GM18502 (cell line): ENCODE results near the gene KPNB1.

Experiments
- ATAC-seq: cut with Tn5 transposase; IDR thresholded peaks from one replicate; pipeline ENCODE4 v1.9.1; 2021; ENCODE audit warnings: mild to moderate bottlenecking; ENCODE audit not compliant: unreplicated experiment, poor library complexity

The KPNB1 gene

DNA sequence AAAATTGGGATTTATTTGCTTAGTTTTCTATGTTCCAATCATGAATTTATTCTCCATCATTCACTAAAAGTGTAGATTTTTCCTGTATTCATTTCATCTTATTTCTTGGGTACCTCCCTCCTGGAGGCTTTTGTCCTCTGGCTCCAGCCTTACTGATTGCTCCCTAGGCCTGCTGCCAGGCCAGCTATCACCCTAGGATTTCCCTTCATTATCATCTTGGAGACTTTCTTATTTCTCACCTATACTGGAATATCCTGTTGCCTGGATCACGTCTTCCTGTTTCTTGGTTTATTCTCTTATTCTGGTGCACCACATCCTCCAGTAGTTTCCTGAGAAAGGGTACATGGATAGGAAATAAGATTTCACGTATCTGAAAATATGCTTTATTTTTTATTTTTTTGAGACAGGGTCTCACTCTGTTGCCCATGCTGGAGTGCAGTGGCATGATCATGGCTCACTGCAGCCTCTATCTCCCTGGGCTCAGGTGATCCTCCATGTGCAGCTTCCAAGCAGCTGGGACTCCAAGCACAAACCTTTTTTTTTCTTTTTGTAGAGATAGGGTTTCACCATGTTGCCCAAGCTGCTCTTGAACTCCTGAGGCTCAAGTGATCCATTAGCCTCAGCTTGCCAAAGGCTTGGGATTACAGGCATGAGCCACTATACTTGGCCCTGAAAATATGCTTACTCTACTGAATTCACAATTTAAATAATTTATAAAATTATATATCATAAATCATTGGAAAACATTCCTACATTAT, 13.3 kb upstream of the KPNB1 start:
- no peak for ATAC-seq

DNA sequence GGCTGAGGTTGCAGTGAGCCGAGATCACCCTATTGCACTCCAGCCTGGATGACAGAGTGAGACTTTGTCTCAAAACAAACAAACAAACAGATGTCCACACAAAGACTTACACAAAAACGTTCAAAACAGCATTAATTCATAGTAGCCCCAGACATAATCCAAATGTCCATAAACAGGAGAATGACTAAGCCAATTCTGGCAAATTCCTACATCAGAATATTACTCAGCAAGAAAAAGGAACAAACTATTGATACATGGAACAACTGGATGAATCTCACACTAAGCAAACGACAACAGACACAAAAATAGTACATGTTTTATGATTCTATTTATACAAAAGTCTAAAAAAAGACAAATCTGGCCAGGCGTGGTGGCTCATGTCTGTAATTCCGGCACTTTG, 10.8 kb upstream of the KPNB1 start:
- ATAC-seq: no peak

DNA sequence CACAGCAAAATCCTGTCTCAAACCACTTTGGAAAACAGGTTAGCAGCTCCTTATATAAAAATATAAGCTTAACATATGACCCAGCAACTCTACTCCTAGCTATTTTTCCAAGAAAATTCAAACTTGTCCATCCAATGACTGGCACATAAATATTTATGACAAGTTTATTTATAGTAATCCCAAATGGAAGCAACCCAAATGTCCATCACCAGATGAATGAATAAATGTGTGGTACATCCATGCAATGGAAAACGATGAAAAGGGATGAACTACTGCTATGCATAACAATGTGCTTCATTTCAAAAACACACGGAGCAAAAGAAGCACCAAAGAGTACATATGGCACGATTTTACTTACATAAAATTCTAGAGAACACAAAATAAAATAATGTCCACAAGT, 9.6 kb upstream of the KPNB1 start:
- ATAC-seq: no peak

DNA sequence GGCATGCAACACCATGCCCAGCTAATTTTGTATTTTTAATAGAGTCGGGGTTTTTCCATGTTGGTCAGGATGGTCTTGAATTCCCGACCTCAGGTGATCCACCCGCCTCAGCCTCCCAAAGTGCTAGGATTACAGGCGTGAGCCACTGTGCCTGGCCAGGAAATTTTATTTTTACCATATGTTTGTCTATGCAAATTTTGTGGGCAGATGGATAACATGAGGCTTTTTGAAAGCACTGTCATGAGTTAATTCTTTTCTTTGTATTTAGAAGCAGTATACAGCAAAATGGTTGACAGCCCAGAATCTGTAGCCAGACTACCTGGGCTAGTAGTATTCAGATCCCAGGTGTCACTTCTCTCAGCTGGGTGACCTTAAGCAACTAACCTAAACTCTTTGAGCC, 8.5 kb upstream of the KPNB1 start:
- ATAC-seq: no peak

DNA sequence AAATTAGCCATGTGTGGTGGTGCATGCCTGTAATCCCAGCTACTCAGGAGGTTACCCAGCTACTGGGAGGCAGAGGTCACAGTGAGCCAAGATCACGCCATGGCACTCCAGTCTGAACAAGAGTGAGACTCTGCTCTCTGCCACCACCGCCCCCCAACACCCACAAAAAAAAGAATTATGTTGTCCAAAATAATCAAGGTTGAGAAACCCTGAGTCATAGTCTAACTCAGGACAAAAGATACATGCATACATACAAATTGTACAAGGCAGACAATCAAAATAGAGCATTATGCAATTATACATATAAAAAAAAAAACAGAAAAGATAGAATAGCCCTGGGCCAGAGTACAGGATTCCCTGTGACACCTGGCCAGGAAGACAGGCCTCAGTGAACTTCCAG, 6.6 kb upstream of the KPNB1 start:
- ATAC-seq: no peak

DNA sequence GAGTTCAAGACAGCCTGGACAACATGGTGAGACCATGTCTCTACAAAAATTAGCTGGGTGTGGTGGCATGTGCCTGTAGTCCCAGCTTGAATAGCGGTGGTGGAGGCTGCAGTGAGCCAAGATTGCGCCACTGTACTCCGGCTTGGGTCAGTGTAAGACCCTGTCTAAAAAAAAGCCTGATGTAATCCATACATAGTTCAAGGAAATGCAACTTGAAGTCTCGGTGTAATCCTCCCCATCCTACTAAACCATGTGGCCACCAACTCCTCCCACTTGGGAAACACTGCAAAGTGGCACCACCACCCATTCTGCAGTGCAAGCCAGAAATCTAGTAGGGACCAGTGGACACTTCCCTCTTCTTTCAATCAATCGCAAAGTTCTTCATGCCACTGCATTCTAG, 5.4 kb upstream of the KPNB1 start:
- ATAC-seq: no peak

DNA sequence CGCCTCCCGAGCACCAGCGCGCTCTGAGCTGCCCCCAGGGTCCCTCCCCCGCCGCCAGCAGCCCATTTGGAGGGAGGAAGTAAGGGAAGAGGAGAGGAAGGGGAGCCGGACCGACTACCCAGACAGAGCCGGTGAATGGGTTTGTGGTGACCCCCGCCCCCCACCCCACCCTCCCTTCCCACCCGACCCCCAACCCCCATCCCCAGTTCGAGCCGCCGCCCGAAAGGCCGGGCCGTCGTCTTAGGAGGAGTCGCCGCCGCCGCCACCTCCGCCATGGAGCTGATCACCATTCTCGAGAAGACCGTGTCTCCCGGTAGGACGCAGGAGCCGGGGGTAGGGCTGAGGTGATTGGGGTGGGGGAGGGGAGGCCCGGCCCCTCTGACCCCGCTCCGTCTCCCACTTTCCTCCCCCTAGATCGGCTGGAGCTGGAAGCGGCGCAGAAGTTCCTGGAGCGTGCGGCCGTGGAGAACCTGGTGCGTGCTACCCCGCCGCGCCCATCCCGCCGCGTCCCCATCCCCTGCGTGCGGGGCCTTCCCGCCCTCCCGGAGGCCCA, 329 bp downstream of the KPNB1 start:
- no peak for ATAC-seq

DNA sequence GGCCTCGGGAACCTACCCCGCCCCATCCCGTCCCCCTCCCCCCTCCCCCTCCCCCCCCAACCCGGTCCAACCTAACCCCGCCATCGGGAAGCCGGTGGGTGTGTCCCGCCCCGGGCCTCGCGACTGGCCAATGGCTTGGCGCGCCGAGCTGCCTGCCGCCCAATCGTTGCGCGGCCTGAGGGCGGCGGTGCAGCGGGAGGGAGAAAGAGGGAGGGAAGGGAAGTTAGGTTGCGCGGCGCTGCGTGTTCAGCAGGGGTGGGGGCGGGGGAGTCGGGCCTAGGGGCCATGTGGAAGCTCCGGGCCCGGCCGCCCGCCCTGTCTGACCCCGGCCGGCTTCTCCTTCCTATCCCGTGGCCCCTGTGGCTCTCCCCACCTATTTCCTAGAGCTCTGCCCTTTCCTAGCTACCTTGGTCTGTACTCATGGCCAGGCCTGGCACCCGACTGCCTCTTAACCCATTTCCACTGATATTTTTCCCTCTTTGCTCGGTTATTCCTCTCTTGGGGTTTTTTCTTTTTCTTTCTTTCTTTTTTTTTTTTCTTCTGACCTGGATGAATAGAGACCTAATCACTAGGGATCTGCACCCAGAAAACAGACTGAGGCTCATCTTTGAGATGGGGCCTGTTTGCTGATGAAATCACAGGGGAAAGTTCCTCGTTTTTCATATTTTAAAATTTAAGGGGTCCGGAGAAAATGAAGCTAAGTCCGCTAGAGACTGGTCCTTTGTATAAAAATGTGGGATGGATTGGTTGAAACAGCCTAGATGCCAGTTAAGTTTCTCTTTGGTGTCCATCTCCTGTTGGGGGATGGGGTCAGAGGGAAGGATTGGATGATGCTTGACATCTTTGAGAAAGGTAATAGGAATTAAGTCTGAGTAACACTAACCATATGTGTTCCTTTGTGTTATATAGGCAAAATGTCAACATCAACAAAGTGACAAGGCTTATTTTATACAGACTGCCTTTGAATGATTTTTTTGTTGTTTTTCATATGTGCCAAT, 1.1 kb downstream of the KPNB1 start:
- ATAC-seq: peak; percentile 49

DNA sequence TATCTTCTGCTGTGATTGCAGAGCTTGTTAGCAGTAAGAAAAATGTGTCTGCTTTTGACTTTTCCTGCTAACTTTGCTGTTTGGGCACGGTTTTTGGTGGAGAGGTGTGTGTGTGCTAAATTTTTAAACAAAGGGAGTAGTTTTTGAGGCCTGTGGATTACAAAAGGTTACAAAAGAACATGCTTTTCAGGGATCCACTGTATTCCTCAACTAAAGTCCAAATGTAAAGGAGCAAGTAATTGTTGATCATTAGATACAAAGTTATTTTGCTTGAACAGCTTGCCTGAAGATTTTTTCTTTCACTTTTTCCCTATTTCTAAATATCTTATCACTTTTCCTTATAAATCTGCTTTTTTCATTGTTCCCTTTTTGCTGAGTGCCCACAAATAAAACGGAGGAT, 2.0 kb downstream of the KPNB1 start:
- ATAC-seq: no peak

DNA sequence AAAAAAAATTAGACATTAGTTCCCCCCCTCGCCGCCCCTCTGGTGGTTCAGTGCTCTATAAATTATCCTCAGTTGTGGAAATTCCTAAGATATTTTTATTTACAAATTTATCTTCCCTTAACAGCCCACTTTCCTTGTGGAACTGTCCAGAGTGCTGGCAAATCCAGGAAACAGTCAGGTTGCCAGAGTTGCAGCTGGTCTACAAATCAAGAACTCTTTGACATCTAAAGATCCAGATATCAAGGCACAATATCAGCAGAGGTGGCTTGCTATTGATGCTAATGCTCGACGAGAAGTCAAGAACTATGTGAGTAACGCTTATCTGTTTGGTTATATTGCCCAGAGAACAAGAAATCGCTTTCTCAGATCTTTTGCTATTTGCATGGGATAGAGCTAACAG, 2.9 kb downstream of the KPNB1 start:
- no peak for ATAC-seq

DNA sequence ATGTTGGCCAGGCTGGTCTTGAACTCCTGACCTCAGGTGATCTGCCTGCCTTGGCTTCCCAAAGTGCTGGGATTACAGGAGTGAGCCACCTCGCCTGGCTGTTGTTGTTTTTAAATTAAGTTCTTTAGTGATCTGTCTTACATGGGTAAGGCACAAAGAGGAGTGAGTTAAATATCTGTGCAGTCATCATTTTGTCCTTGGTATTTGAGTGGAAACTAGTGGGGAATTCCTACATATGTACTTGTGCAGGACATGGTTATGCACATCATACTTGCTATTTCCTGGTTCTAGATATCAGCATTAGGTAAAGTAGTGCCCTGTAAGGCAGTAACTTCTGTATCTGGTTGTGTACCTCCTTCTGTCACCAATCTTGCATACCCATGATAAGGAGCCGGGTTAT, 3.7 kb downstream of the KPNB1 start:
- no peak for ATAC-seq

DNA sequence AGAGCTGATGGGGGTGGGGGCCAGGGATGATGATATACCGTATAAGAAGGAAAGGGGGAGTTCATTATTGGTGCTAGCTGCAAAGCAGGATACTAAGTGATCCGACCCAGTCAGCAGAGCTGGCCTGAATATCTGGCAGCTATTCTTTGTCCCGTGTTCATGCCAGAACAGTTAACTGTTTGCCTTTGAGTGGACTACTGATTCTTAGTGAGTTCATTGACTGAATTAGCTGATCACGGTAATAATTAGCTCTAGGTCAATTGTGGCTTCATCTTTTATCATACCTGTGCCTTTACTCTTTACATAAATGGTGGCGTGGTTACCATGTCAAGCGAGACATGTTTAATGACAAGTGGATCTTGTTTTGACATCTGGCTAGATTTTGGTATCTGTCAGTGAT, 5.3 kb downstream of the KPNB1 start:
- no peak for ATAC-seq

DNA sequence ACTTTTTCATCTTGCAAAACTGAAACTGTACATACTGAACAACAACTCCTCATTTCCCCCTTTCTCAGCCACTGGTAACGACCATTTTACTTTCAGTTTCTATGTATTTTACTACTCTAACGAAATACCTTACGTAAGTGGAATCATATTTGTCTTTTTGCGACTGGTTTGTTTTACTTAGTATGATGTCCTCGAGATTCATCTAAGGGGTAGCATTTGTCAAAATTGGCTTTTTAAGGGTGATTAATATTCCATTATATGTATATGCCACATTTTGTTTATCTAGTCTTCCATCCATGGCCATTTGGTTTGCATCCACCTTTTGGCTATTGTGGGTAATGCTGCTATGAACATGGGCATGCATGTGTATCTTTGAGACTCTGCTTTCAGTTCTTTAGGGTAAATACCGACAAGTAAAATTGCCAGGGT, 10.4 kb downstream of the KPNB1 start:
- peak; percentile 49 for ATAC-seq

DNA sequence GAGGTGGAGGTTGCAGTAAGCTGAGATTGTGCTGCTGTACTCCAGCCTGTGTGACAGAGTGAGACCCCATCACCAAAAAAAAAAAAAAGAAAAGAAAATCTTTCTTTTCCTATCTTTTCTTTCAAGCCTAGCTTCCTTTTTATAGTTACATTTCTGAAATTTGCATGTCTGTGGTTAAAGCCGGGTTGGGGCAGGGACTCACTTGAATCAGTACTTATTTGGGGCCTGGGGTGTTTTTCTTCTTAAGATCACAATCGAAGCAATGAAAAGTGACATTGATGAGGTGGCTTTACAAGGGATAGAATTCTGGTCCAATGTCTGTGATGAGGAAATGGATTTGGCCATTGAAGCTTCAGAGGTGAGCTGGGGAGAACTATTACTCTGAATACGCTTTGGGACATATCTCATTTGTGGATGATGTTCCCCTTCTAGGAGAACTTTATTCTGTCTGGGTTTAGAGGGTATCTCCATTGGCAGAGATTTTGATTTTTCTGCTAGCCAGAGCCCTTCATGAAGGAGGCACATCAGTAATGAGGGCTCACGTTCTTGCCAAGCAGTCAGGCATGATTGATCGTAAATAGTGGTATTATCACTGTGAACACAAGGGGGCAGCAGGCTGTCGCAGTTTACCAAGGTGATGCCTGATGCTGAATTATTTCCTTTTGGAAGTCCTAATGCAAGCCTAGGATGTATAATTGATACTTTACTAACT, 14.3 kb downstream of the KPNB1 start:
- ATAC-seq: no peak

DNA sequence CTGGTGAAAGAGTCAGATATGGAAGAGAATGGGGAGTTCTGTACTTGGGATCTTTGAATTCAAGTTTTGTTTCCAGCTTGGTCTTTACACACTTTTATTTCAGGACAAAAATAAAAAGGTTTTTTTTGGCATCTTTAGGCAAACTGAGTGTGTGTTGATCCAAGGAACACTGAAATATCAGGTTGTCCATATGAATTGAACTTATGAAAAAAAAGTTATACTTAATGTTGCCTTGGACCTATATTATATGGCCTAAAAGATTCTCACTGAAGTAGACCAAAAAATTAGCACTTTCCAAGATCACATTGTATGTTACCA, 14.9 kb downstream of the KPNB1 start:
- ATAC-seq: no peak

DNA sequence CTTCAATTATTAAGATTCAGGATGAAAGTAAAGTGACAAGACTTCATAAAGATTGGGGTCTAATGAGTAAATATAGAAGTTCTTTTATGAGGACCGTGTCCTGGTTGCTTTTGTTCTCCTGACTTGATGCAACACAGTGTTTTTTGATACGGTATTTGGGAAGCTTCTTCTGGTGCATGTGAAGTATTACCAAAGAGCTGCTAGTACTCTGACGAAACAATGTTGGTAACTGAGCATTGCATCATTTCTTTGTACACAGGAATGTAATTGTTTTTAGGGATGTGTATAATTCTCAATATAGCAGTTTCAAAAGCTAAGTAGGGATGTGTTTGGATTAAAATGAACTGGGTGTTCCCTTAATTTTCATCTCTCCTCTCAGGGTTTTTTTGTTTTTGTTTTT, 15.9 kb downstream of the KPNB1 start:
- no peak for ATAC-seq

DNA sequence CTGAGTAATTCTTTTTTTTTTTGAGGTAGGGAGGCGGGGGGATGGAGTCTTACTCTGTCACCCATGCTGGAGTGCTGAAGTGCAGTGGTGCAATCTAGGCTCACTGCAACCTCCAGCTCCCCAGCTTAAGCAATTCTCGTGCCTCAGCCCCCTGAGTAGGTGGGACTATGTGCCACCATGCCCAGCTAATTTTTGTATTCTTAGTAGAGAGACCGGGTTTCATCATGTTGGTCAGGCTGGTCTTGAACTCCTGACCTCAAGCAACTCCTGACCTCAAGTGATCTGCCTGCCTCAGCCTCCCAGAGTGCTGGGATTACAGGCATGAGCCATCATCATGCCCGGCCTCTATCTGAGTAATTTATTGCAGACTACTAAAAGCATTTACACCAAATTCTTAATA, 19.4 kb downstream of the KPNB1 start:
- no peak for ATAC-seq

DNA sequence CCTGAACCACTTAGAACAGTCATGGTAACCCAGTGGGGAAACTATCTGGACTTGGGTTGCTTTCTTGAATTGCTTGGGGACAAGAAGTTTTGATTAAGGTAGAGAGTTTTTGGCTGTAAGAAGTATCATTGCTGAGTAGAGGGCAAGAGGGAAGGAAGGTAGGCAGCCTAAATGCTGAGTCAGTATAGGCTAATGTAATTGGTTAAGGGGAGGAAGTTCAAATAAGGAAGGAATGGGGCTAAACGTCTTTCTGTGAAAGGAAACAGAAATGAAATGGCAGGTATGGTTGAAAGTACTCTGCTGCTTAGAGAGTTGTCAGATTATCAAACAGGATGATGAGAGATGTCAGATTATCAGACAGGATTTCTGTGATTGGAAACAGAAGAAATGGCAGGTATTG, 20.3 kb downstream of the KPNB1 start:
- ATAC-seq: no peak

DNA sequence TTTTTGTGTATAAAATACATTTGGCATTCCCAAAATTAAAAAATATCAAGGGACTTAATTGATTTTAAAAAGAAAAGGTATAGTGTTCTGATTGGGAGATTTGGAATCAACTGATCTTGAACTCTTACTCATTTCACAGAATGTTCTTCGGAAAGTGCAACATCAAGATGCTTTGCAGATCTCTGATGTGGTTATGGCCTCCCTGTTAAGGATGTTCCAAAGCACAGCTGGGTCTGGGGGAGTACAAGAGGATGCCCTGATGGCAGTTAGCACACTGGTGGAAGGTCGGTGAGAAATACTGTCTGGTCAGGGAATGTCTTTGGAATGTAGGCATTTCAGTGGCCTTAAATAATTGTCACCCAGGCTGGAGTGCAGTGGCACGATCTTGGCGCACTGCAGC, 24.8 kb downstream of the KPNB1 start:
- no peak for ATAC-seq

DNA sequence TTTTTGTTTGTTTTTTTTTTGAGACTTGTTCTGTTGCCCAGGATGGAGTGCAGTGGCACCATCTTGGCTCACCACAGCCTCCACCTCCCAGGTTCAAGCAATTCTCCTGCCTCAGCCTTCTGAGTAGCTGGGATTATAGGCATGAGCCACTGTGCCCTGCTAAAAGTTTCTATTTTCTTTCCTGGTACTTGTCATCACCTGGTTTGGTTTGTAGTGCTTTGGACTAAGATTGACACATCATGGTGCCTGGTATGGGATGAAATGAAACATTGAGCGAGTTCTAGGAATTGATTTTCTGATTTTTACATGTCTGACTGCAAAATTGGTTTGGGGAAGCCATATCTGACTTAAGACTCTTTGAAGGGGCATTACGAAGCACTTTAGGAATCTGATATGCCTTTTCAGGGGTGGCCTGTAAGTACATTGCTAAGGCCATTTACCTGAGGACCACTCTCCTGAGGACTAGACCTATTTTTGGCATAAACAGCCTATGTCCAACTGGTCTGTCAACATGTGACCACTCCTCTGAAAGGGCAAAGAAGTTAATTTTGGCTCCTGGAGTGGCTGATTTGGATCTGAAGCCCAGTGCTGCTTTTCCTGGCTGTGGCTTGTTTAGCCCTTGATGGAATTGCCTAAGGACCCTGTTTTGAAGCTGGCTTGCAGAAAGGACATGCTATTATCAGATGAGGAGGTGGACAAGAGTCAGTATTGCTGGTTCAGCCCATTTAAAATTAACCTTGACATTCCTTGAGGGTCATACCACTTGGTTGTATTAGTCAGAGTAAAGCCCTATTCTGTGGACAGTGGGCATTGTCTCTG, 25.9 kb downstream of the KPNB1 start:
- ATAC-seq: no peak
